GM23248 (cell line): ENCODE measurements around the gene FETUB. TPM values are rescaled to one million over a fixed set of nuclear protein-coding genes. Genes with fewer than 3 reads are reported as not detected.
"Not testable (repeated sequence)": the region's sequence is repeated elsewhere in the genome, so short reads cannot be mapped to it uniquely, and the experiment has no call there.

Experiments used
- DNase-seq: peaks from one replicate; pipeline ENCODE4 v3.0.0-alpha.2; 2015
- H2AFZ ChIP-seq: fragments of 200-600 bp; sonication (generic); 2 replicates; pipeline ENCODE4 v1.6.1; 2016; ENCODE audit warnings: antibody characterized with exemption
- H3F3A ChIP-seq: fragments of 200-600 bp; sonication (generic); 2 replicates; pipeline ENCODE4 v1.6.1; 2016; ENCODE audit warnings: mild to moderate bottlenecking, antibody characterized with exemption, mixed run types; ENCODE audit not compliant: insufficient read depth
- H3K27ac ChIP-seq: fragments of 200-600 bp; sonication (generic); 2 replicates; pipeline ENCODE4 v1.5.1; 2016; ENCODE audit warnings: mild to moderate bottlenecking
- H3K27me3 ChIP-seq: fragments of 200-600 bp; sonication (generic); replicated peaks from 2 replicates; pipeline ENCODE4 v1.6.1; 2016; ENCODE audit warnings: mild to moderate bottlenecking; ENCODE audit not compliant: insufficient read depth
- H3K36me3 ChIP-seq: fragments of 200-600 bp; sonication (generic); 2 replicates; pipeline ENCODE4 v1.6.1; 2016; ENCODE audit warnings: low read depth, mild to moderate bottlenecking
- H3K4me1 ChIP-seq: fragments of 200-600 bp; sonication (generic); 2 replicates; pipeline ENCODE4 v1.6.1; 2016; ENCODE audit warnings: mild to moderate bottlenecking; ENCODE audit not compliant: insufficient read depth
- H3K4me2 ChIP-seq: fragments of 200-600 bp; sonication (generic); one replicate; pipeline ENCODE4 v1.6.1; 2016; ENCODE audit warnings: mild to moderate bottlenecking; ENCODE audit not compliant: unreplicated experiment
- H3K4me3 ChIP-seq: fragments of 200-600 bp; sonication (generic); 2 replicates; pipeline ENCODE4 v1.5.1; 2016; ENCODE audit warnings: mild to moderate bottlenecking
- H3K79me2 ChIP-seq: fragments of 200-600 bp; sonication (generic); 2 replicates; pipeline ENCODE4 v1.6.1; 2016; ENCODE audit warnings: mild to moderate bottlenecking; ENCODE audit not compliant: insufficient read depth
- H3K9ac ChIP-seq: fragments of 200-600 bp; sonication (generic); 2 replicates; pipeline ENCODE4 v1.6.1; 2016; ENCODE audit warnings: mild to moderate bottlenecking
- H3K9me2 ChIP-seq: fragments of 200-600 bp; sonication (generic); 2 replicates; pipeline ENCODE4 v1.6.1; 2016; ENCODE audit warnings: mixed run types, mild to moderate bottlenecking, moderate library complexity; ENCODE audit not compliant: insufficient read depth
- H3K9me3 ChIP-seq: fragments of 200-600 bp; sonication (generic); one replicate; pipeline ENCODE4 v1.6.1; 2017; ENCODE audit warnings: low read depth
- H4K20me1 ChIP-seq: fragments of 200-600 bp; sonication (generic); 2 replicates; pipeline ENCODE4 v1.6.0; 2016; ENCODE audit not compliant: insufficient read depth
- EZH2 ChIP-seq: fragments of 200-600 bp; sonication (generic); IDR thresholded peaks from 2 replicates; pipeline ENCODE4 v1.6.1; 2018; ENCODE audit warnings: antibody characterized with exemption, mild to moderate bottlenecking; ENCODE audit not compliant: insufficient read depth, poor library complexity, severe bottlenecking
- EZH2phosphoT487 ChIP-seq: fragments of 200-600 bp; sonication (generic); IDR thresholded peaks from 2 replicates; pipeline ENCODE4 v1.6.1; 2018; ENCODE audit warnings: antibody characterized with exemption, moderate library complexity, mild to moderate bottlenecking, low read depth; ENCODE audit not compliant: insufficient read depth
- WGBS, 2 experiments: methylation state at CpG; one replicate each; pipeline ENCODE4 v1.1.6; 2015 to 2017; ENCODE audit warnings: low lambda C conversion rate in 2 of 2, low coverage in 1 of 2; ENCODE audit errors: missing lambda C conversion rate in 2 of 2; 5-methylcytosine and 5-hydroxymethylcytosine counted together
- in situ Hi-C: fragments of 300-500 bp; cut with MboI; formaldehyde crosslinking; loops from 2 replicates; pipeline ENCODE4 v1.15.0; 2020
- polyA plus RNA-seq: library from polyadenylated mRNA; unstranded; fragments of >200 nt; fragmentation: Nextera tagmentation; extraction: Ambion mirVana; gene quantifications from 2 replicates; pipeline ENCODE4 v1.2.1, GENCODE V29; 2016
- total RNA-seq: library from RNA; depleted of rRNA; stranded (reverse); fragments of >200 nt; shearing (Covaris generic); gene quantifications from 2 replicates; pipeline ENCODE4 v1.2.3, GENCODE V29; 2014

Gene FETUB
- total and polyA plus RNA-seq, 2 experiments from 2014 or later = not detected

- Histone ChIP-seq H3K79me2 (no peaks in the 10 kb centered on the region), H3K27me3 (0 out of 2 replicates have a peak, but pooled peaks cover under 1% of the 10 kb centered on the region), H3K27ac (no peak overlapping the region), H3K9me2 (no peaks in the 10 kb centered on the region), H3K36me3 (no peaks in the 10 kb centered on the region), H4K20me1 (no peaks in the 10 kb centered on the region), H3K9me3 (no peaks in the 10 kb centered on the region), H3K4me1 (no peaks in the 10 kb centered on the region), H2AFZ (no peak overlapping the region), H3K4me3 (no peak overlapping the region), H3K4me2 (no peak overlapping the region), H3K9ac (no peak overlapping the region), H3F3A (no peaks in the 10 kb centered on the region)
- no peak for TF ChIP-seq EZH2phosphoT487
- TF ChIP-seq EZH2 = no peak
- in situ Hi-C loops = no loop called here
- WGBS, 2 experiments = 29 to 40% methylated on average over 1 of the region's 1 CpG
- DNase-seq = no peak
These were observed 39.0 kb downstream of the FETUB start for GRCh38 chr3:186679151-186679550.

GRCh38 chr3:186680869-186681268 lies 40.7 kb downstream of the FETUB start:
- no peak overlapping the region for H3K27ac ChIP-seq
- H2AFZ ChIP-seq = no peak overlapping the region
- no peak overlapping the region for H3K4me2 ChIP-seq
- no peak overlapping the region for H3K4me3 ChIP-seq
- H3K9ac ChIP-seq = no peak overlapping the region
- WGBS, 2 experiments = 22 to 25% methylated on average over 1 of the region's 1 CpG
- H3K36me3 ChIP-seq = no peaks in the 10 kb centered on the region
- H3K4me1 ChIP-seq = no peaks in the 10 kb centered on the region
- no peaks in the 10 kb centered on the region for H3K79me2 ChIP-seq
- H3K9me2 ChIP-seq = no peaks in the 10 kb centered on the region
- no peaks in the 10 kb centered on the region for H4K20me1 ChIP-seq
- no peak for DNase-seq
- no peaks in the 10 kb centered on the region for H3K27me3 ChIP-seq
- H3K9me3 ChIP-seq = no peaks in the 10 kb centered on the region
- no peak for TF ChIP-seq EZH2
- no peak for TF ChIP-seq EZH2phosphoT487
- in situ Hi-C loops = no loop called here
- no peaks in the 10 kb centered on the region for H3F3A ChIP-seq

GRCh38 chr3:186682812-186683211 lies 42.6 kb downstream of the FETUB start:
- Histone ChIP-seq H3K79me2 (no peaks in the 10 kb centered on the region), H3K36me3 (no peaks in the 10 kb centered on the region), H3K9ac (no peak overlapping the region), H3F3A (no peaks in the 10 kb centered on the region), H3K4me1 (no peaks in the 10 kb centered on the region), H2AFZ (no peak overlapping the region), H3K27me3 (no peaks in the 10 kb centered on the region; the same call in 1 of the 2 replicates), H3K27ac (no peak overlapping the region), H3K4me2 (no peak overlapping the region), H3K4me3 (no peak overlapping the region), H3K9me2 (no peaks in the 10 kb centered on the region), H4K20me1 (no peaks in the 10 kb centered on the region), H3K9me3 (no peaks in the 10 kb centered on the region)
- no peak for TF ChIP-seq EZH2phosphoT487
- TF ChIP-seq EZH2 = no peak
- DNase-seq = no peak
- in situ Hi-C loops = no loop called here
- 29 to 30% methylated on average over 3 of the region's 3 CpGs for WGBS, 2 experiments

GRCh38 chr3:186683979-186684378 lies 43.8 kb downstream of the FETUB start:
- Histone ChIP-seq H3F3A (no peaks in the 10 kb centered on the region), H4K20me1 (no peaks in the 10 kb centered on the region), H3K9ac (no peak overlapping the region), H3K27me3 (peaks cover 3% of the 10 kb centered on the region; the same call in 1 of the 2 replicates), H3K9me2 (no peaks in the 10 kb centered on the region), H3K4me3 (no peak overlapping the region), H2AFZ (no peak overlapping the region), H3K27ac (no peak overlapping the region), H3K9me3 (no peaks in the 10 kb centered on the region), H3K36me3 (no peaks in the 10 kb centered on the region), H3K79me2 (no peaks in the 10 kb centered on the region), H3K4me2 (no peak overlapping the region), H3K4me1 (no peaks in the 10 kb centered on the region)
- no peak for DNase-seq
- in situ Hi-C loops = no loop called here
- TF ChIP-seq EZH2phosphoT487 (no peak), EZH2 (no peak)
- 20 to 31% methylated on average over 3 of the region's 3 CpGs for WGBS, 2 experiments

GRCh38 chr3:186686475-186686874 lies 46.3 kb downstream of the FETUB start:
- peaks cover 11% of the 10 kb centered on the region; the same call in 1 of the 2 replicates for H3K27me3 ChIP-seq
- H3F3A ChIP-seq, H3K4me3 ChIP-seq, in situ Hi-C loops, H4K20me1 ChIP-seq, H2AFZ ChIP-seq, H3K4me2 ChIP-seq, H3K27ac ChIP-seq, DNase-seq, H3K9ac ChIP-seq, H3K9me2 ChIP-seq, H3K79me2 ChIP-seq, H3K9me3 ChIP-seq, H3K36me3 ChIP-seq, H3K4me1 ChIP-seq: not testable (repeated sequence)
- 47 to 55% methylated on average over 2 of the region's 2 CpGs for WGBS, 2 experiments
